HS-27A (cell line): Measurements from ENCODE around the gene SPOP.

Experiments used
- DNase-seq: peaks from one replicate; pipeline ENCODE4 v3.0.0-alpha.2; 2012; ENCODE audit warnings: low read depth, missing footprints

Gene SPOP

DNA sequence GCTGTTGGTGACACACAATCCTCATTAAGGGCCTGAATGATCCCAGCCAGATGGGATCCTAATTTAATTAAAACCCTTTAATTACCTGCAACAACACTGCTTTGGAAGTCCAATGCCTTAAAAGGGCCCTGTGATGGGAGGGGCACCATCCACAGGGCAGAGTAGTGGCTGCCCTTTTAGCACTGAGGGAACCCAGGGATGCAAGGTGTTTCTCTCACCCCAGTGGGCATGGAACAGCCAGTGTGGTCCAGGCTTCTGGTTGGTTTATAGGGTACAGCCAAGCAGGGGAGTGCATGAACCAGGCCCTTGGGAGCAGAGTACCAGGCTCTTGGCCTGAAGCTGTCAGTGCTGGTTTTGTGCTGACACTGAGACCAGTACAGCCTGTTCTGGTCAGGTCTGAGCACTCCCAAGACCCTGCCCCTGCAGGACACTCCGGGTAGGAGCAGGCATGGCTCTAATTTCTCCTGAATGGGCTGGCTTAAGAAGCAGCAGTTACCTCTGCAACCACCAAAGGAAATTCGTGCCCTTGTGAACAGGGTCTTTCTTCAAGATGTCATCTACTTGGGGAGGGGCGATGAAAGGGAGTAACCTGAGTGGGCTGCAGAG lies 92.4 kb downstream of the SPOP start:
- no peak for DNase-seq

DNA sequence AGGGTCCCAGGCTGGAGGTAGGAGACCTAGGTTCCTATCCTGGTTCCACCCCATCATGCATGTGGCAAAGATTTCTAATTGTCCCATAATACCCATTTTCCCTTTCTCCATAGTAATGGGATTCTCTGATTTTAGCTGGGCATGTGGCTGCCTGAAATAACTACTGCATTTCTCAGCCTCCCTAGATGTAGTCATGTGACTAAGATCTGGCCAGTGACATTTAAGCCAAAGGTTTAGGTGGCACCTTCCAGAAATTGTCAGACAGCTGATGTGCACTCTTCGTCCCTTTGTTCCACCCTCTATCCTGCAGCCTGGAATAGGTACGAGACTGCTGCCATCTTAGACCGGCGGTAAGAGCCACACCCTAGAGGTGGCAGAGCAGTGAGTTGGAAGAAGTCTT lies 94.0 kb downstream of the SPOP start:
- DNase-seq, result no peak

DNA sequence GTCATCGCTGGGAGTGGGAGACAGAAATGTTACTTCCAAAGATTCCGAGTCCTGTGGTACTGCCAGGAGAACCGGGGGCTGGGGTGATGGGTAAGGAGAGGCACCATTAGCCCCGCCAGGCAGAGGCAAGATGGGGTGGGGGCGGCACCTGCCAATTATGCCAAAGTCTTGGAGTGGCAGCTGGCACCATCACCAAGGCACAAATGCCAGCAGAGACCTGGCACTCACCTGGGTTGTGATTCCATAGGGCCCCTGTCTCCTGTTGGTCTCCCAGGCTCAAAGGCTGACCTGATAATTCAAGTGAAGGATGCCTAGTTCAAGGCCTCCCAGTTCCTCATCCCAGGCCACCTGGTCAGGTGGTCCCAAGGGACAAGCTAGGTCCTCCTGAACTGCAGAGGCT lies 94.7 kb downstream of the SPOP start:
- no peak for DNase-seq

DNA sequence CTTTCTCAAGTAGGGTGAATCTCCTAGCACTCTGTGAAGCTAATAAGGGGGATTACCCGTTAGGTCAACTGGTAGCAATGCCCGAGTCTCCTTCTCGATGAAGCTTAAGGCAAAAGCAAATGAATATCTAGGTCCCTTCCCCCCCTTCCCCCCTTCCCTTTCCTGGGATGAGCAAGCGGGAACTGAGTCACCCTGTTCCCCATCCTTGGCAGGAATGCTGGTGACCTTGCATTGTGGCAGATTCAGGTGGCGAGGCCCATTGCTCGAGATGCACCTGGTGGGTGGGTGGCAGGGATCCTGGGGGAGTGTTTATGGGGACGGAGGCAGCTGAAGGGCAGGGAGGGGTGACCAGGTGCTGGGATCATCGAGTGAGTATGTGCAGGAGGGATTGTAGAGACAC lies 95.1 kb downstream of the SPOP start:
- DNase-seq, result no peak

DNA sequence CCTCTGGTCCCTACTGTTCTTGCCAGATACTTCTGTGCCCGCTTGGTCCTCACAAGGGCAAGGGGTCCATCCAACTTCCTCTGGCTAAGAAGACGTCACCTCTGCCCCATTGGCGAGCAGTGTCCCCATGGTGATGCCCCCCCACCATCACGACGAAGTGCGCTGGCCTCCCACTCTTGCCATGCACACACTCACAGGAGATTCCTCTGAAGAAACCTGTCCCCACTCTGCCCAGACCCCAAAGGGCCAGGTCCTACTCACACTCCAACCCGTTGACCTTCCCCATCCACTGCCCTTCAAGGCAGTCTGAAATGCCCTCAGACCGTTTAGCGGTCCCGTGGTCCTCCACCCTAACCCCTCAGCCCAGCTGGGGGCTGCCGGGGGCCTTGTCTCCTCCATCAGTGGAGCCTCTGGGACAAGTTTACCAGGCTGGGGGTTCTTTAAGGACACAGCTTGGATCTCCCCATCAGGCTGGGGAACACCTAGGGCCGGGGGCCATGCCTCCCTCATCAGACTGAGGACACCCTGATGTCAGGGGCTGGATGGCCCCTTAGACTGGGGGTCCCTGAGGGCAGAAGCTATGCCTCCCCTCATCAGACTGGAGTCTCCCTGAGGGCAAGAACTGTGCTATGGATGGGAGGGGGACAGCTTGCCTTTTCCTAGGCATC lies 95.7 kb downstream of the SPOP start:
- no peak for DNase-seq

DNA sequence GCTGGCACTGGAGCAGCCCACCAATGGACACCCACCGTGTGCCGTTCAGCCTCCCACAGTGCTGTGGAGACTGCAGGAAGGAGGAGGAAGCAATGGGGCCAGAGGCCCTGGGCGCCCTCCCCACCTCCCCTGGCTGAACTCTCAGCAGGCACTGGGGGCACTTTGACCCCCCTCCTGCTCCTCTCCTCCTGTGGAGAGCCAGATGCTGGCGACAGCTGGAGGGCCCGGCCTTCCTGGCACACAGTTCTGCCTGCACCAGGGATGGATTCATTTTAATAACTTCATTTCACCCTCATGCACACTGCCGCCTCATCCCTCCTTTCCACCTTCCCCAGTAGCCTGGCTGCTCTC lies 96.3 kb downstream of the SPOP start:
- no peak for DNase-seq

DNA sequence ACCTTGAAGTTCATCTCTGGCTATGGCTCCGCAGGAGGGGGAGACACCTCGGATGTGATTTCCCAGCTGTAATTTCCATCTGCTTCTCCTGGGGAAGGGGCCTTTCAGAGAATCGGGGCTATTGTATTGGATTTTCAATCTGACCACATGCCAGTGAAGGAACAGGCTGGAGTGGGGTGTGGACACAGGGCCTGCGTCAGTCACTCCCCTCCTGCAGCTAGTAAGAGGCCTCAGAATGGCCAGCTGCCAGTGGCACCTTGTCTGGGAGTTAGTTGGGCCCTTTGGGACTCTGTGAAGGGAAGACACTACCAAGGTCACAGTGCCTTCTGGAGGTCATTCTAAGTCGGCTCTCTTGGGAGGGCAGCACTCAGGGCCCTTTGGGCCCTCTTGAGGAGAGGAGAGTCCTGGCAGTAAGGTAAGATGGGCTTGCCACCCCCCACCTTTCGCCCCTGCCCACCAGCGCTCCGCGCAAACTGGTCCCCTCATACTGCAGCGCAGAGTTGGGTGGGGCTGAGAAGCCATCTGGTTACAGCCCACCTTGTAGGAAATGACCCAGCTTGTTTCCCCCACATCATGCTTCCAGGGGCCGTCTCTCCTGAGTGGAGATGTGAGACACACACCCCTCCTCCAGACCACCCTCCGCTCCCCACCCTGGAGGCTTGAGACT lies 96.8 kb downstream of the SPOP start:
- DNase-seq, result no peak

DNA sequence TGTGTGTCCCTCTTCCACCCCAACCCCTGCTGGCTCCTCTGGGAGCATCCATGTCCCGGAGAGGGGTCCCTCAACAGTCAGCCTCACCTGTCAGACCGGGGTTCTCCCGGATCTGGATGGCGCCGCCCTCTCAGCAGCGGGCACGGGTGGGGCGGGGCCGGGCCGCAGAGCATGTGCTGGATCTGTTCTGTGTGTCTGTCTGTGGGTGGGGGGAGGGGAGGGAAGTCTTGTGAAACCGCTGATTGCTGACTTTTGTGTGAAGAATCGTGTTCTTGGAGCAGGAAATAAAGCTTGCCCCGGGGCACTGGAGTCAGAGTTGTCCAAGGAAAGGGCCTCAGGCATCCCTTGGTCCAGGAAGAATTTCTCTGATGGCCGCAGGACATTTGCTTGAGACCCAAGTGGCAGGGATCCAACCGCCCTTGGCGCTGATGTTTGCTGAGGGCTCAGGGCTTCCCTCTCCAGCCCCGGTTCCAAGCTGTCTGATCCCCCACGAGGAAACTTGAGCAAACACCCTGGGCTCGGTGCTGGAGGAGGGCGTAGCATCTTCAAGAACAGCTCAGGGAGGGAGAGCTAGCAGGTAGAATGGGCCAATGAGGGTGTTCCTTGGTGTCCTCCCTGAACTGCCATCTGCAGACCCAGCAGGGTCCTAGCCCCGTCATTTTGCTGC lies 97.7 kb downstream of the SPOP start:
- no peak for DNase-seq

DNA sequence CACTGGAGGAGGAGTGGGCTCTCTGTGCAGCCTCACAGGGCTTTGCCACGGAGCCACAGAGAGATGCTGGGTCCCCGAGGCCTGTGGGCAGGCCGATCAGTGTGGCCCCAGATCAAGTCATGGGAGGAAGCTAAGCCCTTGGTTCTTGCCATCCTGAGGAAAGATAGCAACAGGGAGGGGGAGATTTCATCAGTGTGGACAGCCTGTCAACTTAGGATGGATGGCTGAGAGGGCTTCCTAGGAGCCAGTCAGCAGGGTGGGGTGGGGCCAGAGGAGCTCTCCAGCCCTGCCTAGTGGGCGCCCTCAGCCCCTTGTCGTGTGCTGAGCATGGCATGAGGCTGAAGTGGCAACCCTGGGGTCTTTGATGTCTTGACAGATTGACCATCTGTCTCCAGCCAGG lies 98.4 kb downstream of the SPOP start:
- DNase-seq, result no peak

DNA sequence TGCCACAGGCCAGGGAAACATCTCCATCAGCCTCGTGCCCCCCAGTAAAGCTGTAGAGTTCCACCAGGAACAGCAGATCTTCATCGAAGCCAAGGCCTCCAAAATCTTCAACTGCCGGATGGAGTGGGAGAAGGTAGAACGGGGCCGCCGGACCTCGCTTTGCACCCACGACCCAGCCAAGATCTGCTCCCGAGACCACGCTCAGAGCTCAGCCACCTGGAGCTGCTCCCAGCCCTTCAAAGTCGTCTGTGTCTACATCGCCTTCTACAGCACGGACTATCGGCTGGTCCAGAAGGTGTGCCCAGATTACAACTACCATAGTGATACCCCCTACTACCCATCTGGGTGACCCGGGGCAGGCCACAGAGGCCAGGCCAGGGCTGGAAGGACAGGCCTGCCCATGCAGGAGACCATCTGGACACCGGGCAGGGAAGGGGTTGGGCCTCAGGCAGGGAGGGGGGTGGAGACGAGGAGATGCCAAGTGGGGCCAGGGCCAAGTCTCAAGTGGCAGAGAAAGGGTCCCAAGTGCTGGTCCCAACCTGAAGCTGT lies 98.9 kb downstream of the SPOP start:
- no peak for DNase-seq

DNA sequence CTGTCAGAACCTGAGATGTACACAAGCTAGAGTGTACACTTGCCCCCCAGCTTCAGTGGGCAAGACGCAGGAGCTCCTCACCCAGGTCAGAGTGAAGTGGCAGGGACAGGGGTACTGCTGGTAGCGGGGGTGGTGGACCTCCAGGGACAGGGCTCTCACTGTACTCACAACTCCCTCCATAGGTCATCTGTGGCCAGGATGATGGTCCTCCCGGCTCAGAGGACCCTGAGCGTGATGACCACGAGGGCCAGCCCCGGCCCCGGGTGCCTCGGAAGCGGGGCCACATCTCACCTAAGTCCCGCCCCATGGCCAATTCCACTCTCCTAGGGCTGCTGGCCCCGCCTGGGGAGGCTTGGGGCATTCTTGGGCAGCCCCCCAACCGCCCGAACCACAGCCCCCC lies 99.5 kb downstream of the SPOP start:
- DNase-seq, result no peak

DNA sequence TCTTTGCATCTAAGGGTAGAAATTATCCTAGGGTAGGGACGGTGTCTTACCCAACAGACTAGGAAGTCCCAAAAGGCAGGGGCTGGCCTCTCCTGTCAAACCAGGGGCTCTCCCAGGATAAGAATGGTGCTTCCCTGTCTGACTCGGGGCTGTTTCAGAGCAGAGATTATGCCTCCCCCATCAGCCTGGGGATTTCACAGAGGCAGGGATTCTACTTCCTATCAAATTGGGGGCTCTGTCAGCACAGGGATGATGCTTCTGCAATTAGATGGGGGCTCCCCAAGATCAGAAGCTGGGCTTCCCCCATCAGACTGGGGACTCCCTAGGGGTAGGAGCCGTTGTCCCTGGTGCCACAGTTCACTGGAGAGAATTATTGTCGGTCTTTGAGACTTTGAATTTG lies 99.9 kb downstream of the SPOP start:
- no peak for DNase-seq

DNA sequence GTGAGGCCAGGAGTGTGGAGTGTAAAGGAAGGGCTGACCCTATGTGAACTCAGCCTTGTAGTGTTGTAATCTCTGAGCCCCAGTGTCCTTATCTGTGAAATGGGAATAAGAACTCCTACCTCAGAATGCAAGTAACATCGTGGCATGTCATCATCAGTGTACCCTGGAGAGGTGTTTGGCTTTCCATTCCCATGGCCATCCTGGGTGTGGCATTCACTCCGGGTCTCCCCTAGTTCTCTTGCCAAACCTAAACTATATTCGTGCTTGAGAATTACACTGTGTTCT lies 100.3 kb downstream of the SPOP start:
- DNase-seq, result no peak

DNA sequence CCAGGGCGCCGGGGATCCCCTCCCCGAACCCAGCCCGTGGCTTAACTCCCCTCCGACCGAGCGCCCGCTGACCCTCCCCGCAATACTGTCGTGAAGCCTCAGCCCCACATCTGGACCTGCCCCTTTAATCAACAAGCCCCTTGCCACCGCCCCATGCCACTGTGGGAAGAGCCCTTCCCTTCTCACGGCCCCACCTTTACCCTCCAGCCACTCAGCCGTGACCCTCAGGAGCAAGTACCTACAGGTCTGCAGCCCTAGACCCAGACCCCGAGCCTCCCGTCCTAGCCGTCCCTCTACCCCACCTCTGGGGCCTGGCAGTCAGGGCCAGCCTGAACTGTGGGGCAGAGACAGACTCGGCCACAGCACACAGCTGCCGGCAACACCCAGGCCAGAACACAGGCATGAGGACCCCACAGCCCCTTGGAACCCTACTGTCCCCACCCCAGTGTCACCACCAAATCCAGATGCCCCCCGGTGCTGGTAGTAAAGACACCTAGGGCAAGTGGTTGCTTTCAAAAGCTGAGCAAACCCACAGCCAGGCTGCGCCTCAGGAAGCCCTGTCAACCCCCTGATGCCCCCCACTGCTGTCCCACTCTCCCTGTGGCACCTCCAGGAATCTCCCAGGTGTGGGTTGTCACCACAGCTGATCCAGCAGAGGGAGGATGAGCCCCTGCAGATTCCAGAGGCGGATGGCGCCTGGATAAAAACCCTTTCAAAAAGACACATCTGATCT lies 100.8 kb downstream of the SPOP start:
- no peak for DNase-seq

DNA sequence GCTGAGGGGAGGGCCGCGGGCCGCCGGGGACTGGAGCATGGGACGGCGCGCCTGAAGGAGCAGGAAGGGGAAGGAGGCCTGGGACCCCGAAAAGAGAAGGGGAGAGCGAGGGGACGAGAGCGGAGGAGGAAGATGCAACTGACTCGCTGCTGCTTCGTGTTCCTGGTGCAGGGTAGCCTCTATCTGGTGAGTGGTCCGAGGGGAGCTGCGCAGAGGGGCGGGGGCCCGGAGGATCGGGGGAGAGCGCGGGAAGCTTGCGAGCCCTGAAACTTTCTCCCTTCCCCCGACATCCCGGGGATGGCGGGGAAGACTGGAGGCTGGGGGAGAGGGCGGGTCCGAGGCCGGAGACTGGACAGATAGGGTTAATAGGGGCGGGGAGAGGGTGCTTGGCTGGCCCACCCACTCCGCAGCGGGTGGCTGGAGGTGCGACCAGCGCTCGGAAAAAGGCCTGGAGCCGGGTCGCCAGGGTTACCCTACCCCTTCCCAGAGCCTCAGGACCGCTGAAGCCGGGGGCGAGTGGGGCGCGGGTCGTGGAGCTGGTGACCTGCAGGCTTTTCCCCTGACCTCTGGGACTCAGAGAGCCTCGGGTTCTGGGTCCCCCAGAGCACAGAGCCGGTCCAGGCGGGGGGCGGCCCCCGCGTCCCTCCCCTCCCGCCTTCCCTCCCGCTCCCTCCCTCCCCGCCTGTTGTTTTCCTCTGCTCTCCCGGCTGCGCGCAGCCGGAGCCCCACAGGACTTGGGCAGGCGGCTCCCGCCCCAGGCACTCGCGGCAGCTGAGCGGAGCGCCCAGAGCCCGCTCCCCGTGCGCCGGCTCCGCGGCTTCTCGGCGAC lies 101.6 kb downstream of the SPOP start:
- no peak for DNase-seq

DNA sequence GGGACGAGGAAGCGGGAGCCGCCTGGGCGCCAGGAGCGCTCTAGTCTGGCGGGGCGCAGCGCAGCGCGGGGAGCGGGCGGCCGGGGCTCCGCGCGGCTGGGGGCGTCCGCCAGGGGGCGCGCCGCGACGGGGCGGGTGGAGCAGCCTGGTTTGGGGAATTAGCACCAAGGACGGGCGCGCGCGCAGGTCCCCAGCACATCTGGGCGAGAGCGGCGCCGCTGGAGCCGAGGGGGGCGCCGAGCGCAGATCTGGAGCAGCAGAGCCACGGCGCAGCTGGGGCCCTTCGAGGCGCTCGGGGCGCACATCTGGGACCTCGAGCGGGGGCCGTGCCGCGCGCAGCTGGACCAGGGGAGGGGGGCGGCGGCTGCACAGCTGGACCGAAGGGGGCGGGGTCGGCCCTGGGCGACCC lies 102.2 kb downstream of the SPOP start, which contains the start of gene NXPH3:
NXPH3 (plus strand) TSS at position 193 of the 409 bp plus-strand sequence. CDS start 349 bp downstream, outside the sequence.
- no peak for DNase-seq

DNA sequence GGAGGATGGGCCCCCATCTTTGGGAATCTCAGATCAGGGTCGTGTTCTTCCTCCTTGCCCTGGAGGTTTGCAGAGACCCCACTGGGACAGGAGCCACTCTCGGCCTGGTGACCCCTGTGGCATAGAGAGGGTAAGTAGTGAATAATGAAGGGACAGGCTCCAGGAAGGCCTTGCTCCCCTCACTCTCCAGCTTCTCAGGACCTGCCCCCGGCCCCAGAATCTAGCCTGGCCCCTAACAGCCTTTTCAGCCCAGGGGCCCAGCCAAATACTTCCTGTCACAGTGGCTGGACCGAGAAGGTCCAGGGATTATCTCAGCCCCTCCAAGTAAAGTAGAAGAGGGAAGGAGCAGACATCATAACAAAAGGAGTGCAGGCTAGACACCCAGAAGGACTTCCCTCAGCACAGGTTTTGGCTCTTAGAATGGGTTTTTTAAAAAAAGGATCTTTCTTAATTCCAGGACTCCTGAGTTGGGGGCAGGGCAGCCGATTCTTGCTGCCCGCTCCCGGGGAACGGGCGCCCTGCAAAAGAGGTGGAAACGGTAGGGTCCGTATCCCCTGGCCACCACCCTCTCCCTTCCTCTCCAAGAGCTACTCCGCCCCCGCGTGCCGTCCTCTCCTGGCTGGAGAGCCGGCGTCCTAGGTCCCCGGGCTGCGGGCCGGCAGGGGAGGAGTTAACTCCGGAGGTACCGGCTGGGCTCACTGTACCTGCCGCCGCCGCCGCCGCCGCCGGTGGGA lies 102.8 kb downstream of the SPOP start:
- DNase-seq, result no peak

DNA sequence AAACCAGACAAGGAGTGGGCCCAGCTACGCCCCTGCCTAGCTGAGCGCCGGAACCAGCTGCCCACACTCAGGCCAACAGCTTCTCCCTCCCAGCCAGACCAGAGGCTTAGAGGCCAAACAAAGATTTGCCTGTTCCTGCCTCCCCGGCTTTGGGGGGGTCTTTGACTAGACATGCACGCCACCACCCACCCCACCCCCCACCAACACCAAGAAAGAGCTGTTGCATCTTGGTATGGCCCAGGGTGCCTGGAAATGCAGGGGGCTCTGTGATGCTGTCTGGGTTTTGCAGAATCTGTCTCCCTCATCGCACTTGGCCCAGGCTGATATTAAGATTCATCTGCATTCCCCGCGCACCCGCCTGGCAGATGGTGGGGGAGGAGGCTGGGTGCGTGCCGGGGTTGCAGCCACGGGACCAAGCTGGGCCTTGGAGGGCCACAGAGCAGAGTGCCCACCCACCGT lies 103.5 kb downstream of the SPOP start:
- DNase-seq, result no peak

DNA sequence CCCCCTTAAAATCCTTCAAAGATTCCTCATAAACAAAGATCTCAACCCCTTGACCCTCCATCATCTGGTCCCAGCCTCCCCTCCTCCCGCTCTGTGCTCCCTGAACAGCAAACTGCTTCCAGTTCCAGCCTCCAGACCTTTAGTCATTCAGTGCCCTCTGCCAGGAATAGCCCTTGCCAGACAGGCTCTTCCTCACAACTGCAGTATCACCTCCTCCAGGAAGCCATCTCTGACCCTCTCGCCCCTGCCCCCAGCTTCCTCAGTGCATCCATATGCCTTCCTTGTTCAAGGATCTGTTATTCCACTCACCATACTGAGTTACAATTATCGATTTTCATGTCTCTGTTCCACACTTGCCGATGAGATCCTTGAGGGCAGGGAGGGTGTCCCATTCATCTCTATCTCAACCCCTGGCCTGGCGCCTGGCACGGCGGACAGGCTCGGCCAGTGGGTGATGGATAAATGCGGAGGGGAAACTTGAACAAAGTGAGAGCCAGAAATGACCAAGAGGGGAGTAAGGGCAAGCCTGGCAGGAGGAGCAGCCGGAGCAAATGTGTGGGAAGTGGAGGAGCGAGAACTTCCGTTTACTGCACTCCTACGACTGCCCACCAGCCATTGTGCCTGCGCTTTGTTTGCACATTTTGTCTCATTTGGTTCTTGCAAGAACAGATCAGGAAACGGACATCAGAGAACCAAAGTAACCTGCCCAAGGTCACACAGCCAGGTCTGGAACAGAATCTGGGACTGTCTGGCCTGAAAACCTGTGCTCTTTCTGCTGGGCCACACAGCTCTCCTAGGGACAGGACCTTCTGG lies 104.2 kb downstream of the SPOP start:
- DNase-seq, result no peak
